Stimulated activated CD8-positive, alpha-beta memory T cell treated with anti-CD3 and anti-CD28 coated beads, Interleukin-15, amount 100 ng/mL, for 24 hours (primary cell): ENCODE data around the gene PTPRF.

Source experiments
- DNase-seq: peaks from one replicate; pipeline ENCODE4 v3.0.0-alpha.2; 2020; ENCODE audit warnings: low read depth

Gene PTPRF

GRCh38 chr1:43582162-43582566 is 51.5 kb downstream of the PTPRF start:
- no peak for DNase-seq

GRCh38 chr1:43583058-43583457 is 52.4 kb downstream of the PTPRF start:
- no peak for DNase-seq

GRCh38 chr1:43584204-43584603 is 53.5 kb downstream of the PTPRF start:
- no peak for DNase-seq

GRCh38 chr1:43585557-43585956 is 54.9 kb downstream of the PTPRF start:
- DNase-seq: no peak

- DNase-seq: no peak
These were observed 55.6 kb downstream of the PTPRF start for GRCh38 chr1:43586136-43586731.

GRCh38 chr1:43587001-43587400 is 56.3 kb downstream of the PTPRF start:
- no peak for DNase-seq

GRCh38 chr1:43587594-43587993 is 56.9 kb downstream of the PTPRF start:
- DNase-seq: no peak

- DNase-seq: no peak
These were observed 57.9 kb downstream of the PTPRF start for GRCh38 chr1:43588592-43588991.

- no peak for DNase-seq
These were observed 59.8 kb downstream of the PTPRF start for GRCh38 chr1:43590388-43590925.

GRCh38 chr1:43591181-43591580 is 60.5 kb downstream of the PTPRF start:
- DNase-seq: no peak

- no peak for DNase-seq
These were observed 61.5 kb downstream of the PTPRF start for GRCh38 chr1:43592051-43592665.

GRCh38 chr1:43592974-43593683 is 62.4 kb downstream of the PTPRF start:
- no peak for DNase-seq

GRCh38 chr1:43596579-43596978 is 65.9 kb downstream of the PTPRF start:
- no peak for DNase-seq

- no peak for DNase-seq
These were observed 66.3 kb downstream of the PTPRF start for GRCh38 chr1:43597028-43597427.

- no peak for DNase-seq
These were observed 67.0 kb downstream of the PTPRF start for GRCh38 chr1:43597721-43598120.

GRCh38 chr1:43598622-43599021 is 67.9 kb downstream of the PTPRF start:
- no peak for DNase-seq

- DNase-seq: no peak
These were observed 69.6 kb downstream of the PTPRF start for GRCh38 chr1:43600033-43601020.

- no peak for DNase-seq
These were observed 72.3 kb downstream of the PTPRF start for GRCh38 chr1:43602990-43603389.

- no peak for DNase-seq
These were observed 73.5 kb downstream of the PTPRF start for GRCh38 chr1:43604192-43604591.

- no peak for DNase-seq
These were observed 74.5 kb downstream of the PTPRF start for GRCh38 chr1:43605157-43605556.

GRCh38 chr1:43605766-43606165 is 75.1 kb downstream of the PTPRF start:
- no peak for DNase-seq

GRCh38 chr1:43606624-43607023 is 75.9 kb downstream of the PTPRF start:
- no peak for DNase-seq
